IPS-18a (cell line): ENCODE measurements around the gene EML4.

Source experiments
- H3K27ac ChIP-seq: one replicate; pipeline ENCODE4 v1.5.1; 2013; ENCODE audit warnings: low read length
- H3K27me3 ChIP-seq: one replicate; pipeline ENCODE4 v1.6.1; 2013; ENCODE audit warnings: mild to moderate bottlenecking, low read length; ENCODE audit not compliant: control insufficient read depth, insufficient read depth
- H3K36me3 ChIP-seq: one replicate; pipeline ENCODE4 v1.6.1; 2013; ENCODE audit warnings: low read depth, low read length; ENCODE audit not compliant: control insufficient read depth
- H3K4me1 ChIP-seq: one replicate; pipeline ENCODE4 v1.6.1; 2013; ENCODE audit warnings: low read depth, low read length; ENCODE audit not compliant: control insufficient read depth
- H3K4me3 ChIP-seq: one replicate; pipeline ENCODE4 v1.5.1; 2013; ENCODE audit warnings: low read length
- H3K9ac ChIP-seq: one replicate; pipeline ENCODE4 v1.6.1; 2013; ENCODE audit warnings: mild to moderate bottlenecking, low read length, moderate library complexity
- H3K9me3 ChIP-seq: one replicate; pipeline ENCODE4 v1.6.1; 2013; ENCODE audit warnings: low read depth, low read length; ENCODE audit not compliant: control insufficient read depth

Gene EML4

DNA sequence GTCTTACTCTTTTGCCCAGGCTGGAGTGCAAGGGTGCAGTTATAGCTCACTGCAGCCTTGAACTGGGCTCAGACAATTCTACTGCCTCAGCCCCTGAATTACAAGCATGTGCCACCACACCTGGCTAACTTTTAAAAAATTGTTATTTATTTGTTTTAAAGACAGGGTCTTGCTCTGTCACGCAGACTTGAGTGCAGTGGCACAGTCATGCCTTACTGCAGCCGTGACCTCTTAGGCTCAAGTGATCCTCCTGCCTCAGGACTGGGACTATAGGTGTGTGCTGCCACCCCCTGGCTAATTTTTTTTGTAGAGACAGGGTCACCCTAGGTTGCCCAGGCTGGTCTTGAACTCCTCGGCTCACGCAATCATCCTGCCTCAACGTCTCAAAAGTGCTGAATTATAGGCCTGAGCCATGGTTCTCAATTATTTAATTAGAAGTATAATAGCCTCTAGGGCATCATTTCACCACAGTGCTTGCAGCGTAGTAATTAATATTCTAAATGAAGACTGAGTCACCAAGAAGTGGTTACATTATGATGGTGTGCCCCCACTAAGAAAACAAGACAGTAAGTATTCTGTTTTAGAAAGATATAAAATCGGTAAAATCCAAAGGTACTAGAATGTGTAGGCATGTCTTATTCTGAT, 69.6 kb downstream of the EML4 start:
- H3K9ac ChIP-seq: no peak overlapping the region
- H3K9me3 ChIP-seq: no peaks in the 10 kb centered on the region
- peaks cover 5% of the 10 kb centered on the region for H3K4me1 ChIP-seq
- H3K27me3 ChIP-seq: no peaks in the 10 kb centered on the region
- no peak overlapping the region for H3K27ac ChIP-seq
- no peaks in the 10 kb centered on the region for H3K36me3 ChIP-seq
- no peak overlapping the region for H3K4me3 ChIP-seq

DNA sequence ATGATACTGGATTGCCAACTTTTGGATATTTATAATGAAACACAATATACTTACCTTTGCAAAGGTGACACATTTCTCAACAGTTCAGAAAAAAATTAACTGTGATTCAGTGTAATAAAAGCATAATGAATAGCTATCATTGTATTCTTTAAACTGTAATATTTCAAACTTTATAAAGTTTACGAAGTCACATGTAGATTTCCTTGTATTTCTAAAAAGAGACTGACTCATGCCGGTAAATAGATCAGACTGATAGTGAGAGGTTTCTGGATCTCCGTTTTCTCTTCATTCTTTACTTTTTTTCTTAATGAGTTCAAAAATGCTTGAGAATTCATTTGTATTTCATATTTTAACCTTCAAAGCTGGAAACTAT, 70.1 kb downstream of the EML4 start:
- H3K27ac ChIP-seq: no peak overlapping the region
- no peaks in the 10 kb centered on the region for H3K9me3 ChIP-seq
- peaks cover under 1% of the 10 kb centered on the region for H3K4me1 ChIP-seq
- H3K4me3 ChIP-seq: no peak overlapping the region
- H3K27me3 ChIP-seq: no peaks in the 10 kb centered on the region
- H3K36me3 ChIP-seq: no peaks in the 10 kb centered on the region
- no peak overlapping the region for H3K9ac ChIP-seq

DNA sequence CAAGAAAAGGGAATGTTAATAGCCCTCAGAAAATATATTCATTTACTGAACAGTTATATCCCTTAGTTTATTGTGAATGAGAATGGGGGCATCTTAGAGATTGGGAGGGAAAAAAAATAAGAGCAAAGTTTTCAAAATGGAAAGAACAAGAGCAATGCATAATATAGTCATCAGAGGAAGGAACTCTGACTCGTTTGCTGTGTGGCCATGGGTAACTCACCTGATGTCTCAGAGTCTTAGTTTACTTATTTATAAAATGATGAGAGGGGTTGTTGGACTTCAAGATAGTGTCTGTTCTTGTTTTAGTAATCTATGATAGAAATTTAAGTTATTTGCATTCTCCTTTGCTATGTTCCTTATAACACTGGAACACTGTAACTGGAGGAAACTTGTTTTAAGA, 70.7 kb downstream of the EML4 start:
- no peaks in the 10 kb centered on the region for H3K27me3 ChIP-seq
- H3K4me3 ChIP-seq: no peak overlapping the region
- no peak overlapping the region for H3K27ac ChIP-seq
- H3K36me3 ChIP-seq: no peaks in the 10 kb centered on the region
- H3K4me1 ChIP-seq: no peaks in the 10 kb centered on the region
- no peaks in the 10 kb centered on the region for H3K9me3 ChIP-seq
- H3K9ac ChIP-seq: no peak overlapping the region

DNA sequence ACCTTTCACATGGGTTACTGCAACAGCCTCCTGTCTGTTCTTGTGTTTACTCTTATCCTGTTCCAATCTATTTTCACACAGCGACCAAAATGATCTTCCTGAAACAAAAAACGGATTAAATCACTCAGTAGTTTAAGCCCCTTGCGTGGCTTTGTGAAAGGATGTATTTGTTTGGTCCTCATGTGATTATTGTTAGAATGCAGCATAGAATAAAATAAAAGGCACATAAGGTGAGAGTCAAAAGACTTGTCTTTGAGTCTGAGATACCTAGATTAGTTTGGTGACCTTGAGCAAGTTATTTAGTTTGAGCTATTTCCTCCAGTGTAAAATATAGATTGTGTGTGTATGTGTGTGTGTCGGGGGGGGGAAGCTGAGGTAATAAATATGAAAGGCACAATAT, 72.4 kb downstream of the EML4 start:
- H3K9ac ChIP-seq: no peak overlapping the region
- H3K27me3 ChIP-seq: no peaks in the 10 kb centered on the region
- no peaks in the 10 kb centered on the region for H3K9me3 ChIP-seq
- no peaks in the 10 kb centered on the region for H3K4me1 ChIP-seq
- peaks cover 6% of the 10 kb centered on the region for H3K36me3 ChIP-seq
- H3K4me3 ChIP-seq: no peak overlapping the region
- no peak overlapping the region for H3K27ac ChIP-seq

DNA sequence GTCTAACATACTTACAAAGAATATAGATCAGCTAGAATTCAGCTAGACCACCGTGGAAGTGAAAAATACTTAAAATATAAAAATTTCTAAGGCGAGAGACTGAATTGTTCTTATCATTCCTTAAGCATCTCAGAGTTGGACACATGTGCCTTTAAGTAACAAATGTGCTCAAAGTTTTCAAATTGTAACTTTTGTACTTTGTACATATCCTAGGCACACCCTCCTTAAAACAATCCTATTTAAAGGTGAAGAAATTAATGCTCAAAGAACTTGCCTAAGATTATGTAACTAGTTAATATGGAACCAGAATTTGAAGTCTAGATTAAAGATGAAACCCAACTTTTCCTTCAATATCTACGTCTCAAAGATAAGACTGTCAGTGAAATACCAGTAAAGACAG, 74.1 kb downstream of the EML4 start:
- Histone ChIP-seq H3K36me3 (peaks cover 9% of the 10 kb centered on the region), H3K9me3 (no peaks in the 10 kb centered on the region)

DNA sequence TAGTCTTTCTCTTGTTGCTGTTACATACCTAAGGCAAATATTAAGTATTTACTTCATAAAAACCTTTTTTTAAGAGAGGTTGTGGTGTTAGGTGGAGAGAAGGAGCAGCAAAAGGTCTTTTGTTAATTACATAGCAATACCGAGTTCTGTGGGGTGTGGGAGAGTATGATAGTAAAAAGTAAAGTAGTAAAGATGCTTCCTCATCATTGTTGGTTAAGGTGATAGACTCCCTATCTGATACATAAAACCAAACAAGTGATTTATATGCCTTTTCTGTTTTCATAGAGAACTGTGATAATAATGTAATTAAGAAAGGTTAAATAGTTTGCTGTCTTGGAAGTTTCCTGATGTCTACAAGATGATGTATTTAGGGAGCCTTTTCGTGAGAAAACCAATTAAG, 75.4 kb downstream of the EML4 start:
- H3K4me3 ChIP-seq: no peak overlapping the region
- no peak overlapping the region for H3K9ac ChIP-seq
- no peak overlapping the region for H3K27ac ChIP-seq
- H3K36me3 ChIP-seq: peaks cover 9% of the 10 kb centered on the region
- no peaks in the 10 kb centered on the region for H3K9me3 ChIP-seq
- no peaks in the 10 kb centered on the region for H3K27me3 ChIP-seq
- H3K4me1 ChIP-seq: peaks cover 3% of the 10 kb centered on the region

More for the DNA sequence above, 74.1 kb downstream of the EML4 start:
- Histone ChIP-seq H3K27me3 (no peaks in the 10 kb centered on the region), H3K27ac (no peak overlapping the region), H3K4me3 (no peak overlapping the region), H3K4me1 (no peaks in the 10 kb centered on the region), H3K9ac (no peak overlapping the region)

DNA sequence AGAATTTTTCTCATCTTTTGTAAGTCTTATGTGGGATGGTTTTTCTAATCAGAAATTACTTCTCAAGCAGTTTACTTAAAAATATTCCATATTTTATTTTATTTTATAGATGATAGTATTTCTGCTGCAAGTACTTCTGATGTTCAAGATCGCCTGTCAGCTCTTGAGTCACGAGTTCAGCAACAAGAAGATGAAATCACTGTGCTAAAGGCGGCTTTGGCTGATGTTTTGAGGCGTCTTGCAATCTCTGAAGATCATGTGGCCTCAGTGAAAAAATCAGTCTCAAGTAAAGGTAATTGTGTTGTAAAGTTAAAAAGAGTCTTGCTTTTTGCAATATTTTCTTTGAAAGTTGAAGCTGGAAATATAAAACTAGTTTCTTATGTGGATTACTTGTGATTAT, 76.2 kb downstream of the EML4 start:
- no peaks in the 10 kb centered on the region for H3K9me3 ChIP-seq
- H3K4me1 ChIP-seq: peaks cover 6% of the 10 kb centered on the region

DNA sequence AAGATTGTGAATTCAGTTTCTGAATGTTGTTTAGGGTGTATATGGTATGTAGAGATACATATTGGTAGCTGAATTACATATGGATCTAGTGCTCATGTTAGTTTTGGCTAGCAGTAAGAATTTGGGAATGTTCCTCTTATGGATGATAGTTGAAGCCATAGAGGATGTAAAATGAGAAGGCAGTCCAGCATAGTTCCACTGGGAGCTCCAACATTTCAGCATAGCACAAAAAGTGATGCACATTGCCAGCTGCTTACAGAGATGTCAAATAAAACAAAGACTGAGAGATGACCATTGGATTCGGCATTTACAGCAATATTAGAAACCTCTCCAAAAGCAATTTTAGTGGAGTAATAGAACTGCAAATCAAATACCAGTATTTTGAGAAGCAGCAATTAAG, 77.4 kb downstream of the EML4 start:
- Histone ChIP-seq H3K4me1 (peaks cover 6% of the 10 kb centered on the region), H3K9me3 (no peaks in the 10 kb centered on the region)

More for the DNA sequence above, 76.2 kb downstream of the EML4 start:
- Histone ChIP-seq H3K4me3 (no peak overlapping the region), H3K9ac (no peak overlapping the region), H3K36me3 (peaks cover 9% of the 10 kb centered on the region), H3K27me3 (no peaks in the 10 kb centered on the region), H3K27ac (no peak overlapping the region)

DNA sequence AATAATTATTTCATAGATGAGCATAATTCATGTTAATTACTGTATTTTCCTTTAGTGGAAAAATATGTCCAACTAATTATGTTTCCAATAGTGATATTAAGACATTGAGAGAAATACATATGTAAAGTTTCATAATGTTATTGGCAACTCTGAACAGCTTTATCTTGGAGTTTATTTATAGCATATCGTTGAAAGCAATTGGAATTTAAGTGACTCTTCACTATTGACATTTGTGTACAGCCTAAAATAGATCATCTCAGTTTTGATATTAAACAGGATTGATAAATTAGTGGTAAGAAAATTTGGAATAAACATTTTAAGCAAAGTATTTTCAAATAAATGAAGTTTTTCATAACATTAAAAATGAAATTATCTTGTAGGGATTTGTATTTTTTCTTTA, 79.7 kb downstream of the EML4 start:
- Histone ChIP-seq H3K4me1 (peaks cover 6% of the 10 kb centered on the region), H3K4me3 (no peak overlapping the region), H3K36me3 (peaks cover 9% of the 10 kb centered on the region), H3K27ac (no peak overlapping the region), H3K9me3 (no peaks in the 10 kb centered on the region), H3K9ac (no peak overlapping the region), H3K27me3 (no peaks in the 10 kb centered on the region)

More for the DNA sequence above, 77.4 kb downstream of the EML4 start:
- no peak overlapping the region for H3K27ac ChIP-seq
- no peaks in the 10 kb centered on the region for H3K27me3 ChIP-seq
- no peak overlapping the region for H3K9ac ChIP-seq
- no peak overlapping the region for H3K4me3 ChIP-seq
- peaks cover 9% of the 10 kb centered on the region for H3K36me3 ChIP-seq

DNA sequence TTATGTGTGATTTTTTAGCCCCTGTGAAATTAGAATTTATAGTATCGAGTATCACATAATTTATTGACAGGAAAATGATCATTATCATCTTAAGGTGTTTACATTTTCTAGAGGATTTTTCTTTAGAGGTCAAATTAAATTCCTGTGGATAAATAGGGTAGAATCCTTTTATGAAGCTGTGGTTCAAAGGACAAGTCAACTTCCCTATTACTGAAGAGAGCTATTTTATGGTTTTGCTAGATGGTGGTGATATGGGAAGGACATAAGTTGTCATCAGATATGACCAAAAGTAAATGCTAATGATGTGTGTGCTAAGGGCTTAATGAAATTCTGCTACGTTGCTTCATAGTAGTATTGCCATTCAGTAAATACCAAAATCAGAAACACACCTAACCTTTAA, 80.1 kb downstream of the EML4 start:
- H3K27me3 ChIP-seq: no peaks in the 10 kb centered on the region

DNA sequence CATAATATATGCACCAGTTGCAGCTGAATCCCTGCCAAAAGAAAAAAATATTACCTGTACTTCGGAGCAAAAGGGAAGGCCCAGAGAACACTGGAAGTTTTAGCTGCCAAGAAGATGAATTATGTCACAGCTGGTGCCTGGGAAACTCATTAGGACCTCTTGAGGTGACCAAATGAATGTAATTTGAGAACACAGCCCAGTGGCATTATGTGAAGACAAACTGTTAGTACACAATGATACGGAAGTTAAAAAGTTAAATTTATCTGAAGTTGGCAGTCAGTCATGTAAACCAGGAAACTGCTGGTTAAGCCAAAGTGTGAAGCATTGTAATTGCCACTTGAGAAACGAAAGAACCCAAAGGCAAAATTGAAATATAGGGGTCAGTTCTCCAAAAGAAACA, 80.7 kb downstream of the EML4 start:
- Histone ChIP-seq H3K36me3 (peaks cover 9% of the 10 kb centered on the region), H3K27ac (no peak overlapping the region), H3K4me1 (peaks cover 6% of the 10 kb centered on the region)

More for the DNA sequence above, 80.1 kb downstream of the EML4 start:
- no peak overlapping the region for H3K4me3 ChIP-seq
- H3K9ac ChIP-seq: no peak overlapping the region
- peaks cover 9% of the 10 kb centered on the region for H3K36me3 ChIP-seq
- H3K9me3 ChIP-seq: no peaks in the 10 kb centered on the region
- H3K27ac ChIP-seq: no peak overlapping the region
- H3K4me1 ChIP-seq: peaks cover 6% of the 10 kb centered on the region

DNA sequence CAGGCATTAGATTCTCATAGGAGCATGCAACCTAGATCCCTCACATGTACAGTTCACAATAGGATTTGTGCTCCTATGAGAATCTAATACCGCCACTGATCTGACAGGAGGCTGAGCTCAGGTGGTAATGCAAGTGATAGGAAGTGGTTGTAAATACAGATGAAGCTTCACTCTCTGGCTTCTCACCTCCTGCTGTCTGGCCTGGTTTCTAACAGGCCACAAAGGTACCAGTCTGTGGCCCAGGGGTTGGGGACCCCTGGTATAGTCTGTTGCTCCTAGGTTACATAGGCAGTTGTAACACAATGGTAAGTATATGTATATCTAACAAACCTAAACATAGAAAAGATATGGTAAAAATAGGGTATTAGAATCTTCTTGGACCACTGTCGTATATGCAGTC, 81.8 kb downstream of the EML4 start:
- Histone ChIP-seq H3K4me1 (peaks cover 6% of the 10 kb centered on the region), H3K27ac (no peak overlapping the region), H3K36me3 (peaks cover 7% of the 10 kb centered on the region), H3K4me3 (no peak overlapping the region), H3K9me3 (no peaks in the 10 kb centered on the region), H3K27me3 (no peaks in the 10 kb centered on the region), H3K9ac (no peak overlapping the region)

More for the DNA sequence above, 80.7 kb downstream of the EML4 start:
- no peak overlapping the region for H3K9ac ChIP-seq
- no peaks in the 10 kb centered on the region for H3K9me3 ChIP-seq
- H3K27me3 ChIP-seq: no peaks in the 10 kb centered on the region
- H3K4me3 ChIP-seq: no peak overlapping the region
